GM23338 (cell line): ENCODE measurements around the gene STARD3. TPM values are rescaled to one million over a fixed set of nuclear protein-coding genes. Genes with fewer than 3 reads are reported as not detected.

Experiments used
- polyA plus RNA-seq: library from polyadenylated mRNA; unstranded; fragments of >200 nt; fragmentation: Nextera tagmentation; extraction: Ambion mirVana; gene quantifications from 2 replicates; pipeline ENCODE4 v1.2.1, GENCODE V29; 2016
- total RNA-seq: library from RNA; depleted of rRNA; stranded (reverse); fragments of >200 nt; shearing (Covaris generic); gene quantifications from 2 replicates; pipeline ENCODE4 v1.2.3, GENCODE V29; 2014; rRNA removed
- TF ChIP-seq, protein P1 (sequence below): fragments of 250-450 bp; sonication (Bioruptor Pico); IDR thresholded peaks from 2 replicates; pipeline ENCODE4 v1.5.0; 2020; ENCODE audit warnings: mild to moderate bottlenecking, moderate library complexity

The STARD3 gene
- total and polyA plus RNA-seq, 2 experiments from 2014 or later = 26.4 to 53.3 TPM

DNA sequence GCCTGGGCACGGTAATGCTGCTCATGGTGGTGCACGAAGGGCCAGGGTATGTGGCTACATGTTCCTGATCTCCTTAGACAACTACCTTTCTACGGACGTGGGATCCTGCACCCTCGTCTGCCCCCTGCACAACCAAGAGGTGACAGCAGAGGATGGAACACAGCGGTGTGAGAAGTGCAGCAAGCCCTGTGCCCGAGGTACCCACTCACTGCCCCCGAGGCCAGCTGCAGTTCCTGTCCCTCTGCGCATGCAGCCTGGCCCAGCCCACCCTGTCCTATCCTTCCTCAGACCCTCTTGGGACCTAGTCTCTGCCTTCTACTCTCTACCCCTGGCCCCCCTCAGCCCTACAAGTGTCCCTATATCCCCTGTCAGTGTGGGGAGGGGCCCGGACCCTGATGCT lies 74.9 kb downstream of the STARD3 start (continued):
- TF ChIP-seq, protein P1, sequence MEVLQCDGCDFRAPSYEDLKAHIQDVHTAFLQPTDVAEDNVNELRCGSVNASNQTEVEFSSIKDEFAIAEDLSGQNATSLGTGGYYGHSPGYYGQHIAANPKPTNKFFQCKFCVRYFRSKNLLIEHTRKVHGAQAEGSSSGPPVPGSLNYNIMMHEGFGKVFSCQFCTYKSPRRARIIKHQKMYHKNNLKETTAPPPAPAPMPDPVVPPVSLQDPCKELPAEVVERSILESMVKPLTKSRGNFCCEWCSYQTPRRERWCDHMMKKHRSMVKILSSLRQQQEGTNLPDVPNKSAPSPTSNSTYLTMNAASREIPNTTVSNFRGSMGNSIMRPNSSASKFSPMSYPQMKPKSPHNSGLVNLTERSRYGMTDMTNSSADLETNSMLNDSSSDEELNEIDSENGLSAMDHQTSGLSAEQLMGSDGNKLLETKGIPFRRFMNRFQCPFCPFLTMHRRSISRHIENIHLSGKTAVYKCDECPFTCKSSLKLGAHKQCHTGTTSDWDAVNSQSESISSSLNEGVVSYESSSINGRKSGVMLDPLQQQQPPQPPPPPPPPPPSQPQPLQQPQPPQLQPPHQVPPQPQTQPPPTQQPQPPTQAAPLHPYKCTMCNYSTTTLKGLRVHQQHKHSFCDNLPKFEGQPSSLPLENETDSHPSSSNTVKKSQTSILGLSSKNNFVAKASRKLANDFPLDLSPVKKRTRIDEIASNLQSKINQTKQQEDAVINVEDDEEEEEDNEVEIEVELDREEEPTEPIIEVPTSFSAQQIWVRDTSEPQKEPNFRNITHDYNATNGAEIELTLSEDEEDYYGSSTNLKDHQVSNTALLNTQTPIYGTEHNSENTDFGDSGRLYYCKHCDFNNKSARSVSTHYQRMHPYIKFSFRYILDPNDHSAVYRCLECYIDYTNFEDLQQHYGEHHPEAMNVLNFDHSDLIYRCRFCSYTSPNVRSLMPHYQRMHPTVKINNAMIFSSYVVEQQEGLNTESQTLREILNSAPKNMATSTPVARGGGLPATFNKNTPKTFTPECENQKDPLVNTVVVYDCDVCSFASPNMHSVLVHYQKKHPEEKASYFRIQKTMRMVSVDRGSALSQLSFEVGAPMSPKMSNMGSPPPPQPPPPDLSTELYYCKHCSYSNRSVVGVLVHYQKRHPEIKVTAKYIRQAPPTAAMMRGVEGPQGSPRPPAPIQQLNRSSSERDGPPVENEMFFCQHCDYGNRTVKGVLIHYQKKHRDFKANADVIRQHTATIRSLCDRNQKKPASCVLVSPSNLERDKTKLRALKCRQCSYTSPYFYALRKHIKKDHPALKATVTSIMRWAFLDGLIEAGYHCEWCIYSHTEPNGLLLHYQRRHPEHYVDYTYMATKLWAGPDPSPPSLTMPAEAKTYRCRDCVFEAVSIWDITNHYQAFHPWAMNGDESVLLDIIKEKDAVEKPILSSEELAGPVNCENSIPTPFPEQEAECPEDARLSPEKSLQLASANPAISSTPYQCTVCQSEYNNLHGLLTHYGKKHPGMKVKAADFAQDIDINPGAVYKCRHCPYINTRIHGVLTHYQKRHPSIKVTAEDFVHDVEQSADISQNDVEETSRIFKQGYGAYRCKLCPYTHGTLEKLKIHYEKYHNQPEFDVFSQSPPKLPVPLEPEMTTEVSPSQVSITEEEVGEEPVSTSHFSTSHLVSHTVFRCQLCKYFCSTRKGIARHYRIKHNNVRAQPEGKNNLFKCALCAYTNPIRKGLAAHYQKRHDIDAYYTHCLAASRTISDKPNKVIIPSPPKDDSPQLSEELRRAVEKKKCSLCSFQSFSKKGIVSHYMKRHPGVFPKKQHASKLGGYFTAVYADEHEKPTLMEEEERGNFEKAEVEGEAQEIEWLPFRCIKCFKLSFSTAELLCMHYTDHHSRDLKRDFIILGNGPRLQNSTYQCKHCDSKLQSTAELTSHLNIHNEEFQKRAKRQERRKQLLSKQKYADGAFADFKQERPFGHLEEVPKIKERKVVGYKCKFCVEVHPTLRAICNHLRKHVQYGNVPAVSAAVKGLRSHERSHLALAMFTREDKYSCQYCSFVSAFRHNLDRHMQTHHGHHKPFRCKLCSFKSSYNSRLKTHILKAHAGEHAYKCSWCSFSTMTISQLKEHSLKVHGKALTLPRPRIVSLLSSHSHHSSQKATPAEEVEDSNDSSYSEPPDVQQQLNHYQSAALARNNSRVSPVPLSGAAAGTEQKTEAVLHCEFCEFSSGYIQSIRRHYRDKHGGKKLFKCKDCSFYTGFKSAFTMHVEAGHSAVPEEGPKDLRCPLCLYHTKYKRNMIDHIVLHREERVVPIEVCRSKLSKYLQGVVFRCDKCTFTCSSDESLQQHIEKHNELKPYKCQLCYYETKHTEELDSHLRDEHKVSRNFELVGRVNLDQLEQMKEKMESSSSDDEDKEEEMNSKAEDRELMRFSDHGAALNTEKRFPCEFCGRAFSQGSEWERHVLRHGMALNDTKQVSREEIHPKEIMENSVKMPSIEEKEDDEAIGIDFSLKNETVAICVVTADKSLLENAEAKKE (CRISPR knock-in tag) = no peak

Other genes with a start within 250 kb of the STARD3 start
- 6.9 and 7.7 TPM in 2 replicates for gene FBXL20, start 235.5 kb upstream of the STARD3 start, total RNA-seq
- 2.9 and 4.3 TPM in 2 replicates for gene FBXL20, start 235.5 kb upstream of the STARD3 start, polyA plus RNA-seq
- gene MED1, start 185.9 kb upstream of the STARD3 start, total RNA-seq = 32.5 and 42.3 TPM in 2 replicates
- 17.9 and 19.0 TPM in 2 replicates for gene MED1, start 185.9 kb upstream of the STARD3 start, polyA plus RNA-seq
- gene CDK12, start 175.7 kb upstream of the STARD3 start, total RNA-seq = 55.3 and 57.6 TPM in 2 replicates
- gene CDK12, start 175.7 kb upstream of the STARD3 start, polyA plus RNA-seq = 19.3 and 20.9 TPM in 2 replicates
- not detected in 2 replicates for gene NEUROD2, start 29.2 kb upstream of the STARD3 start, total RNA-seq
- gene NEUROD2, start 29.2 kb upstream of the STARD3 start, polyA plus RNA-seq = not detected in 2 replicates
- gene PPP1R1B, start 10.2 kb upstream of the STARD3 start, total RNA-seq = 1.5 and 3.4 TPM in 2 replicates
- 3.7 and 5.4 TPM in 2 replicates for gene PPP1R1B, start 10.2 kb upstream of the STARD3 start, polyA plus RNA-seq
- gene TCAP, start 28.2 kb downstream of the STARD3 start, total RNA-seq = 0.74 and 2.1 TPM in 2 replicates
- gene TCAP, start 28.2 kb downstream of the STARD3 start, polyA plus RNA-seq = 0.61 and 0.80 TPM in 2 replicates
- 1.9 and 2.3 TPM in 2 replicates for gene PNMT, start 31.3 kb downstream of the STARD3 start, total RNA-seq
- 2.5 and 4.4 TPM in 2 replicates for gene PNMT, start 31.3 kb downstream of the STARD3 start, polyA plus RNA-seq
- gene PGAP3, start 50.9 kb downstream of the STARD3 start, total RNA-seq = 10.7 and 12.8 TPM in 2 replicates
- 7.0 and 8.2 TPM in 2 replicates for gene PGAP3, start 50.9 kb downstream of the STARD3 start, polyA plus RNA-seq
- gene ERBB2, start 62.9 kb downstream of the STARD3 start, total RNA-seq = 193 and 196 TPM in 2 replicates
- gene ERBB2, start 62.9 kb downstream of the STARD3 start, polyA plus RNA-seq = 44.9 and 46.2 TPM in 2 replicates
- 24.3 and 37.1 TPM in 2 replicates for gene MIEN1, start 93.4 kb downstream of the STARD3 start, total RNA-seq
- gene MIEN1, start 93.4 kb downstream of the STARD3 start, polyA plus RNA-seq = 91.8 and 106 TPM in 2 replicates
- 23.1 and 28.9 TPM in 2 replicates for gene GRB7, start 100.8 kb downstream of the STARD3 start, total RNA-seq
- gene GRB7, start 100.8 kb downstream of the STARD3 start, polyA plus RNA-seq = 12.8 and 13.1 TPM in 2 replicates
- gene IKZF3, start 227.2 kb downstream of the STARD3 start, total RNA-seq = 0.76 and 1.4 TPM in 2 replicates
- gene IKZF3, start 227.2 kb downstream of the STARD3 start, polyA plus RNA-seq = 0.05 and 0.11 TPM in 2 replicates
- not detected in 2 replicates for gene ZPBP2, start 231.1 kb downstream of the STARD3 start, total RNA-seq
- gene ZPBP2, start 231.1 kb downstream of the STARD3 start, polyA plus RNA-seq = 0.28 TPM in 1 of 2 replicates, not detected in the other